Lower lobe of right lung (tissue), 2 donors: ENCODE data around the gene FGD3. TPM values are rescaled to one million over a fixed set of nuclear protein-coding genes. Genes with fewer than 3 reads are reported as not detected.

Experiments
- ATAC-seq, 2 donors: fragments of 200-7000 bp; cut with Tn5 transposase; one replicate each; pipeline ENCODE4 v1.9.1; 2020 to 2022; ENCODE audit warnings: mild to moderate bottlenecking in 2 of 2, moderate library complexity in 2 of 2
- DNase-seq: peaks from one replicate; pipeline ENCODE4 v3.0.0-alpha.2; 2020
- H3K27ac ChIP-seq: fragments of 200-600 bp; one replicate; pipeline ENCODE4 v1.8.0; 2022
- H3K27me3 ChIP-seq: fragments of 200-600 bp; one replicate; pipeline ENCODE4 v1.8.0; 2022; ENCODE audit warnings: low read depth
- H3K36me3 ChIP-seq: fragments of 200-600 bp; one replicate; pipeline ENCODE4 v1.8.0; 2022; ENCODE audit warnings: mild to moderate bottlenecking
- H3K4me1 ChIP-seq: fragments of 200-600 bp; one replicate; pipeline ENCODE4 v1.8.0; 2022
- H3K4me3 ChIP-seq: fragments of 200-600 bp; one replicate; pipeline ENCODE4 v1.8.0; 2022; ENCODE audit warnings: mild to moderate bottlenecking
- H3K9me3 ChIP-seq: fragments of 200-600 bp; one replicate; pipeline ENCODE4 v1.8.0; 2022
- CTCF ChIP-seq: fragments of 200-600 bp; IDR thresholded peaks from one replicate; pipeline ENCODE4 v1.8.0; 2022; ENCODE audit warnings: antibody characterized with exemption, mild to moderate bottlenecking
- intact Hi-C: fragments of 100-400 bp; cut with DNase I; formaldehyde crosslinking; loops from one replicate; pipeline ENCODE4 v1.11.0; 2022
- total RNA-seq: library from RNA; stranded (reverse); fragmentation: NEBNext Ultra II Directional; extraction: Animal tissue kit (Norgen Biotek cat#: 25700); gene quantifications from one replicate; pipeline ENCODE4 v1.2.1, GENCODE V29; 2021
- donor health status: DM: no; HTN: yes; CAD: no; lungs with severe emphysema.

Gene FGD3
- total RNA-seq, 1 donor from 2014 or later, result 23.9 TPM

- ATAC-seq (no peak), DNase-seq (peak; percentile 34)
- no peak overlapping the region for H3K27ac ChIP-seq
- TF ChIP-seq CTCF, result no peak
- H3K27me3 ChIP-seq, result no peaks in the 10 kb centered on the region
- intact Hi-C loops, result no loop called here
- H3K4me1 ChIP-seq, result peaks cover 2% of the 10 kb centered on the region
- H3K4me3 ChIP-seq, result no peak overlapping the region
- H3K9me3 ChIP-seq, result no peaks in the 10 kb centered on the region
- no peaks in the 10 kb centered on the region for H3K36me3 ChIP-seq
Observed at GRCh38 chr9:93077811-93078210, 130.5 kb downstream of the FGD3 start.

GRCh38 chr9:93079371-93079770 lies 132.0 kb downstream of the FGD3 start:
- peak; percentile 34 for DNase-seq

GRCh38 chr9:93080406-93080805 lies 133.1 kb downstream of the FGD3 start:
- peak; percentile 28 for DNase-seq
- Histone ChIP-seq H3K4me1 (peaks cover 9% of the 10 kb centered on the region), H3K27ac (no peak overlapping the region), H3K4me3 (no peak overlapping the region), H3K36me3 (no peaks in the 10 kb centered on the region), H3K27me3 (no peaks in the 10 kb centered on the region), H3K9me3 (no peaks in the 10 kb centered on the region)
- no peak for ATAC-seq
- no peak for TF ChIP-seq CTCF
- intact Hi-C loops, result no loop called here

More at GRCh38 chr9:93079371-93079770, 132.0 kb downstream of the FGD3 start:
- no peaks in the 10 kb centered on the region for H3K9me3 ChIP-seq
- intact Hi-C loops, result no loop called here
- H3K4me3 ChIP-seq, result no peak overlapping the region
- H3K27me3 ChIP-seq, result no peaks in the 10 kb centered on the region
- ATAC-seq, result no peak
- no peaks in the 10 kb centered on the region for H3K36me3 ChIP-seq
- no peak overlapping the region for H3K27ac ChIP-seq
- TF ChIP-seq CTCF, result no peak
- peaks cover 9% of the 10 kb centered on the region for H3K4me1 ChIP-seq

GRCh38 chr9:93081081-93081529 lies 133.8 kb downstream of the FGD3 start:
- peak; percentile 41 for DNase-seq
- TF ChIP-seq CTCF, result no peak
- H3K4me1 ChIP-seq, result peaks cover 9% of the 10 kb centered on the region
- no peaks in the 10 kb centered on the region for H3K9me3 ChIP-seq
- H3K27me3 ChIP-seq, result no peaks in the 10 kb centered on the region
- ATAC-seq, result no peak
- intact Hi-C loops, result no loop called here
- H3K27ac ChIP-seq, result no peak overlapping the region
- H3K4me3 ChIP-seq, result no peak overlapping the region
- H3K36me3 ChIP-seq, result no peaks in the 10 kb centered on the region

GRCh38 chr9:93081931-93082330 lies 134.6 kb downstream of the FGD3 start:
- no peak overlapping the region for H3K27ac ChIP-seq
- ATAC-seq, result no peak
- no peaks in the 10 kb centered on the region for H3K27me3 ChIP-seq
- H3K4me3 ChIP-seq, result no peak overlapping the region
- no peaks in the 10 kb centered on the region for H3K9me3 ChIP-seq
- no peak for TF ChIP-seq CTCF
- no peaks in the 10 kb centered on the region for H3K36me3 ChIP-seq
- peaks cover 9% of the 10 kb centered on the region for H3K4me1 ChIP-seq
- intact Hi-C loops, result no loop called here
- DNase-seq, result no peak
